ENCODE measurements around the gene REC8. TPM values are rescaled to one million over a fixed set of nuclear protein-coding genes. Genes with fewer than 3 reads are reported as not detected.

The REC8 gene
- total and polyA plus RNA-seq, 2 of the 13 experiments (the other 11 are each of a cell fraction or from before 2014, with no cell fraction given), result 3.4 to 14.7 TPM

DNA sequence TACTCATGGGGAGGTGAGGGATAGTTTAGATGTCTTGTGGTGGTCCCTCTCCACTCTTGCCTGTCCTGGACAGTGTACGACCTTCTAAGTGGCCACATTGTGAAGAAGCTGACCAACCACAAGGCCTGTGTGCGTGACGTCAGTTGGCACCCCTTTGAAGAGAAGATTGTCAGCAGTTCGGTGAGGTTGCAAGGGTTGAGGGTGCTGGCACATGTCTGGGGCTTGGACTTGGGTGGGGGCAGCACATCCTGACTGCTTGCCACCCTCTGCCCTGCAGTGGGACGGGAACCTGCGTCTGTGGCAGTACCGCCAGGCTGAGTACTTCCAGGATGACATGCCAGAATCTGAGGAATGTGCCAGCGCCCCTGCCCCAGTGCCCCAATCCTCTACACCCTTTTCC lies 49.0 kb upstream of the REC8 start (continued):
- TF ChIP-seq ISX (CRISPR knock-in tag; conservative IDR thresholded peaks at IDR 0.05) (no peak), THAP9 (CRISPR knock-in tag; IDR thresholded peaks at IDR 0.05; ENCODE audit: borderline replicate concordance) (no peak), IRX3 (CRISPR knock-in tag; IDR thresholded peaks at IDR 0.05; ENCODE audit: borderline replicate concordance, low read depth) (no peak), ZNF362 (CRISPR knock-in tag; IDR thresholded peaks at IDR 0.05; ENCODE audit: borderline replicate concordance) (no peak), ZNF747 (CRISPR knock-in tag; IDR thresholded peaks at IDR 0.05; ENCODE audit: borderline replicate concordance) (no peak), HES4 (CRISPR knock-in tag; IDR thresholded peaks at IDR 0.05; ENCODE audit: borderline replicate concordance) (0 out of 2 replicates have a peak, but pooled peaks have one; percentile 53), ZFP41 (CRISPR knock-in tag; IDR thresholded peaks at IDR 0.05; ENCODE audit: borderline replicate concordance) (no peak), CEBPG (CRISPR knock-in tag; IDR thresholded peaks at IDR 0.05) (no peak), ZNF230 (CRISPR knock-in tag; IDR thresholded peaks at IDR 0.05) (no peak), ZNF354B (CRISPR knock-in tag; IDR thresholded peaks at IDR 0.05) (no peak), CHD2 (IDR thresholded peaks at IDR 0.05; ENCODE audit: low read depth, low read length) (no peak), ZBTB40 (IDR thresholded peaks at IDR 0.05) (no peak), ZBTB40 (CRISPR knock-in tag; IDR thresholded peaks at IDR 0.05) (0 out of 2 replicates have a peak, but pooled peaks have one; percentile 2), ZNF550 (CRISPR knock-in tag; IDR thresholded peaks at IDR 0.05; ENCODE audit: borderline replicate concordance) (no peak), ZNF510 (CRISPR knock-in tag; IDR thresholded peaks at IDR 0.05; ENCODE audit: low read depth) (no peak), SMYD3 (CRISPR knock-in tag; IDR thresholded peaks at IDR 0.05) (no peak)
- TF ChIP-seq, protein P1, sequence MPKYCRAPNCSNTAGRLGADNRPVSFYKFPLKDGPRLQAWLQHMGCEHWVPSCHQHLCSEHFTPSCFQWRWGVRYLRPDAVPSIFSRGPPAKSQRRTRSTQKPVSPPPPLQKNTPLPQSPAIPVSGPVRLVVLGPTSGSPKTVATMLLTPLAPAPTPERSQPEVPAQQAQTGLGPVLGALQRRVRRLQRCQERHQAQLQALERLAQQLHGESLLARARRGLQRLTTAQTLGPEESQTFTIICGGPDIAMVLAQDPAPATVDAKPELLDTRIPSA (CRISPR knock-in tag; IDR thresholded peaks at IDR 0.05; ENCODE audit: borderline replicate concordance), result no peak

Data from HepG2 (cell line).